Dermis blood vessel endothelial cell (primary cell): ENCODE measurements around the gene DCAF5. TPM values are rescaled to one million over a fixed set of nuclear protein-coding genes. Genes with fewer than 3 reads are reported as not detected.

Source experiments
- DNase-seq: peaks from one replicate; pipeline ENCODE4 v3.0.0; 2010
- total RNA-seq: library from RNA; depleted of rRNA; stranded (reverse); fragments of >200 nt; gene quantifications from 2 replicates; pipeline ENCODE4 v1.2.3, GENCODE V29; 2014

The DCAF5 gene
- total RNA-seq, 1 donor from 2014 or later, result 13.6 TPM

DNA sequence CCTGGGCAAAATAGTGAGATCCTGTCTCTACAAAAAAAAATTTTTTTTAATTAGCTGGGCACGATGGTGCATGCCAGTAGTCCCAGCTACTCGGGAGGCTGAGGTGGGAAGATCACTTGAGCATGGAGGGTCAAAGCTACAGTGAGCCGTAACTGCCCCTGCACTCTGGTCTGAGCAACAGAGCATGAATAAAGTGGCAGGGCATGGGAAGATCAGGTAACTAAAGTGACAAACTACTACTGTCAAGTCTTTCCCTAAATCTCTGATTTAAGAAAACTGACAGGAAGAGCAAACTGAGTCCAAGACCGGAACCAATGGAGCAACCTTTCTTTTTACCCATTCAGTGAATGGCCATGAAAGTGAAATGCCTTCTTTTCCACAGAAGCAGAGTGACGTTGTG, 10.8 kb downstream of the DCAF5 start:
- no peak for DNase-seq

DNA sequence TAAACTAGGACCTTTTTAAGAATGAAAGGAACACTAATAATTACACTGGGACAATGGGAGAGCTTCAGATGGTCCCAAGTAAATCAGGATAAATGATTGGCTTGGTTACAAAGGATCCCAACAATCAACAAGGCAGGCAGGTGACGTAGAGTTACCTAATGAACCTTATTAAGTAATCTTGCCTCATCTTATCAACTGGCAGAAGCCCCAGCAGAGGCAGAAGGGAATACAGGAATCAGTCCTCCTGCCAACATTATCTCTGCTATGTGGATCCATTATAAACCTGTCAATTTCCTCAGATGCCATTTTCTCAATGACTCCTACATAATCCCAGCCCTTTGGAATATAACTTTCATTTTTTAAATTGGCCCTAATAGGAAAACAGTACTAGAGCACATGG, 11.4 kb downstream of the DCAF5 start:
- no peak for DNase-seq

GRCh38 chr14:69139743-69140142, 13.2 kb downstream of the DCAF5 start:
- DNase-seq, result no peak

- DNase-seq, result peak; percentile 41
Observed at GRCh38 chr14:69137843-69138535, 14.9 kb downstream of the DCAF5 start.

DNA sequence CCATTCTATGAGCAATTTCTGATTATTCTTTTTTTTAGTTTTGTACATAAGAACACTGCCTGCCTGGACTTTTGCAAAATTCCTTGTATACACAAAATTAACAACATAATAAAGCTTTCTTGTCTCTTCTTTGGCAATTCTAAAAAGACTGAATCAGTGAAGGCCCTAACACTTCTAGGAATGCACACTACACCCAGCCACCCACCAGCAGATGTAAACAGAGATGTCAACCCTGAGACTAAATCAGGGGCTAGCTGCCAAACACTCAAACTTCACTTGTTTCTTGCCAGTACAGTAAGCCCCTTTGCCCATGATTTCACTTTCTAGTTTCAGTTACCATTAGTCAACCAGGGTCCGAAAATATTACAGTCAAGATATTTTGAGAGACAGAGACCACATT, 15.5 kb downstream of the DCAF5 start:
- DNase-seq, result no peak

- DNase-seq, result no peak
Observed at GRCh38 chr14:69135133-69135532, 17.8 kb downstream of the DCAF5 start.

GRCh38 chr14:69133206-69134125, 19.5 kb downstream of the DCAF5 start:
- peak; percentile 33 for DNase-seq

DNA sequence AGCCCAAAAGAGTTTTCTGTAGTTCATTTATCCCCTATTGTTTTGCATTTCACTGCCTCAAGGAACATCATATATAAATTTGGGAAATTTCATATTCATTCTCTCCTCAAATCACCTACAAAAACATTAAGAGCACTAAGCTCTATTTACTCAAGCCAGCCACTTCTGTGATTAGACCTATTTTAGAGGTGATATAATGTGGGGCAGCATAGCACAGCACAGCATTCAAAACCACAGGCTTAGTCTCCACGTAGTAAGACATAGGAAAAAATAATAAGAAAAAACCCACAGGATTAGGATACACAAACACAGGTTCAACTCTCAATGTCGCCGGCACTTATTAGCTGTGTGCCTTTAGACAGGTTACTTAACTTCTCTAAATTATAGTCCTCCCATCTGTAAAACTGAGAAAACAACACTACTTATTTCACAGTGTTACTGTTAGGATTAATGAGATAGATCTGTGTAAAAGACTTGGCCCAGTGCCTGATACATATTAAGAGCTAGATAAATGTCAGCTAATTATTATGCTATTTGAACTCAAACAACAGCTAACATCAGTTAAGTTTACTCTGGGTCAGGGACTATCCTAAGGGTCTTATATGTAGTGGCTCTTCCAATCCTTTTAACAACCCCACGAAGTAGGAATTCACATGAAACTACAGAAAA, 20.3 kb downstream of the DCAF5 start:
- no peak for DNase-seq

DNA sequence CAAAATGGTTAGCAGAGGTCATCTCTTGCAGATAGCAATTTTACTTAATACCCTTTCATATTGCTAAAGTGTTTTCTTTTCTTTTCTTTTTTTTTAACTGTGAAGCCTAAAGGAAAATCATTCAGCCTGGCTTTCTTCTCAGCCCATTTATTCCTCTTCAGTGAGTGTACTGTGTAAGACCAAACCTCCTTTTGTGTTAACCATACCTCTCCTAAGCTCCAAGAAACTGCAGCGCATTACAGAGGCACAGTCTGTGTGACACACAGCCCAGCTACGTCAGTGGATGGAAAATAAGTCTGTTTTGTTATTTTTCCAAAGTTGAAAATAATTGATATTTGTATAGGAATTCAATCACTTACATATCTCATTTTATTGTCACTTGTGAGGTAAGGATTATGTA, 21.7 kb downstream of the DCAF5 start:
- no peak for DNase-seq

DNA sequence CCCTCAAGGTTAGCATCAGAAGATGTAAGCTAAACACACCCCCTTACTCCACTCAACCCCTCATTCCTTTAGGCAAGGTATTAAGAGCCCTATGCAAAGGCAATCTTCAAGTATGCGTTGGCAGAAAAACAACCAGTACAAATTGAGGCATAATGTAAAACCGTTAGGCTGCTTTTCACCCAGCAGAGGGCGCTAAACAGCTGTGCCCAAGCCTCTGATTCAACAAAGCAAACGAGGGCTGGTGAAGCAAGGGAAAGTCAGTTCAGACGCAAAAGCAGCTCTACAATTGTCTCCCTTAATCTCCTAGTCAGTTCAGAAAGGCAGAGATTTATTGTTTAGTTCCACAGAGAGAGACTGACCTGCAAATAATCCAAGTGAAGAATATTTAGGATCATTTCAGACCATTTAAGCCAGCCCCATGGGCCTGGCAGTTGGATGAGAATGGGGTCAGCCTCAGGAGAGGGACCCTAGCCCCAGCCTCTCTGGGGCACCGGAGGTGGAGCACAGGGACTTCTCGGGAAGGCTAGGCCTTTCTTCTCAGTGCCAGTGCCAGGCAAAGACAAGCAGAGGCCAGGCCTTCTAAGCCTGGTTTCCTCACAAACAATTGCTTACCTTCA, 23.5 kb downstream of the DCAF5 start:
- peak; percentile 93 for DNase-seq

DNA sequence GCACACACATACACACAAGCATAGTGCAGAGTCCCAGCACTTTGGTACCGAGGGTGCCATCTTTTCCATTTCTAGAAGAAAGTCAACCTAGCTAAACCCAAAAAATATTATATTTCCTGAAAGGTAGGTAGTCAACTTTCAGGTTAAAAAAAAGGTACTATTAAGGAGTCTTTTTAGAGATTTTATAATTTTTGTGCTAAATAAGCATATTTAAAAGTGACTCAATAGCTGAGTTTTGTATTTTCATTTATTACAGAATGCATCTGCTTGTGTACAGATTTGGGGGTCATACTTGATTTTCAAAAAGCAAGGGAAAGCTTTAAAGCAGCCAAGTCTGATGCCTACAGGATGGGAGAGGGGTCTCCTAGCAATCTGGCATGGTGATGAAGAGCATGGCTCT, 34.6 kb downstream of the DCAF5 start:
- no peak for DNase-seq

DNA sequence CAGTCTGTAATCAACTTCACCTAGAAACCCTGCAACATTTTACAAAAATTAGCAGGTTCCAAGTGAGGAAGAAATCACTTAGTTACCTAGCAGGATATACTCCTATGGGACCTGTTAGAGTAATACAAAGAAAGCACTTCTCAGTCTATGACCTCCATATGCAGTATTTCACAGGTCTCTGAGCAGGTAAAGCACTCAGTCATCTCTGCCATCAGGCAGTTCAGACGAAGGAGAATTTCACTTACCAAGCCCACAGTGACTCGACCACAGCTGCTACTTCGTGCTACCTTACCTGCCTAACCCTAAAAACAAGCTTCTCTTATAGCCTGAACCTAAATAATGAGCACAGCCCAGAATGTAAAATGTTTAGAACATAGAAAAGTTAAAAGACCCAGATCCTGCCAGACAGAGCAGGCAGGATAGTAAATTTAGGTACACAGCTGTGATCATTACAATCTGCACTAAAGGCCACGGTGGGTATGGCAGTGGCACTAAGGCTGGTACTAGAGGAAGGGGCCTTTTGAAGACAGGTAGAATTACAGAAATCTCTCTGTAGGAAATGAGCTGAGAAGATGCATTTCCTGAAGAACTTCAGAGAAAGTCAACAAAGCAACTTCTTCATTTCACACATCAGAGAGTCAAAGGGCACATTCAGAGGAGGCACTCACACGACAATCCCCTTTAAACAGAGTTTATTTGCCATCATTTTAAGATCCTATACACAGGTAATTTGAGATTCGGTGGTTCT, 35.7 kb downstream of the DCAF5 start:
- no peak for DNase-seq

- no peak for DNase-seq
Observed at GRCh38 chr14:69115407-69116185, 37.3 kb downstream of the DCAF5 start.

- DNase-seq, result no peak
Observed at GRCh38 chr14:69114763-69115162, 38.2 kb downstream of the DCAF5 start.

DNA sequence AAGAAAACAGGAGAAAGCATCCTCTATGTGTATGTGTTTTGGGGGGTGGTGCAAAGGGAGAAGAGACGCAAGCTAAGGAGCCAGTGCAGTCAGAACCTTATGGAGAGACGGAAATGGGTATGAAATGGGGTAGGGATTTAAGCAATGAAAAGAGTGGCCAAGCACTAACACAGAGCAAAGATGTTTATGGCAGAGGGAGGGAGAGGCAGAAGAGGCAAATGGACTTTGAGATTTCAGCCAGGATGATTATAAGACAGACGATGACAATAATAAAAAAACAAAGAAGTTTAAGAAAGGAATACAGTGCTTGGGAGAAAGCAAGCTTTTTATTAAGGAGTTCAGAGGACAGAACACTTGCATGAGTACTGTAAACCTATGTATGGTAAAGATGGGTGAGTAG, 44.6 kb downstream of the DCAF5 start:
- DNase-seq, result no peak

DNA sequence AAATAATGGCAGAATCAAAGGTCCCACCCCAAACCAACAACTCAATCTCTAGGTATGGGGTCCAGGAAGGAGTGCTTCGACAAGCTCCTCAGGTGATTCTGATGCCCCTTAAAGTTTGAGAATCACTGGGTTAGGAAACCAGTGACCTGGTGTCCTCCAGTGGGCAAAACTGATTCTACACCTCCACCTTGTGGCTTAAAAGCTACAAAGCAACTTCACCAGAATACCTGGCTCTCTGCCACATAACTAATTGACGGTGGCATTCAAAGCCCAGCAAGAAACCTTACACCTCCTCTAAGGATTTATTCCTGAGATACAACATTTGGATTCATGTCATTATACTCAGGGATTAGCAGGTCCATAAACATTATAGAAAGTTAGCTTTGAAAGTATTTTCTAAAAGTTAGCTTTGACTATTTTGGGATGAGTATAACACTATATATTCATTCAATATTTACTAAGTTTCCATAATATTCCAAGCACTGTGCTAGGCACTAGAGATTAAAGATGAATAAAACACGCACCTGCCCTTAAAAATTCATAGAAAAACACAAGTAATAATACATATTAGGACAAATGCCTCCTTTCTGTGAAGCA, 45.4 kb downstream of the DCAF5 start:
- peak; percentile 86 for DNase-seq

GRCh38 chr14:69106451-69106850, 46.5 kb downstream of the DCAF5 start:
- no peak for DNase-seq

DNA sequence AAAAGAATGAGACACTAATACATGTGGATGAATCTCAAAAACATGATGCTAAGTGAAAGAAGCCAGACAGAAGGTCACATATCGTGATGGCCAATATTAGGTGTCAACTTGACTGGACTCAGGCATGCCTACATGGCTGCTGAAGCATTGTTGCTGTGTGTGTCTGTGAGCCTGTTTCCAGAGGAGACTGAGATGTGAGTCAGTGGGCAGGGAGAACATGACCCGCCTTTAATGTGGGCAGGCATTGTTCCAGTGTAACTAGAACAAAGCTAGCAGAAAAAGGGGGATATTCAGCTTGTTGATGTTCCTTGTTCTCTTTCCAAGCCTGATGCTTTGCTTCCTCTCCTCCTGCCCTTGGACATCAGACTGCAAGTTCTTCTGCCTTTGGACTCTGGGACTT, 47.6 kb downstream of the DCAF5 start:
- DNase-seq, result peak; percentile 84

DNA sequence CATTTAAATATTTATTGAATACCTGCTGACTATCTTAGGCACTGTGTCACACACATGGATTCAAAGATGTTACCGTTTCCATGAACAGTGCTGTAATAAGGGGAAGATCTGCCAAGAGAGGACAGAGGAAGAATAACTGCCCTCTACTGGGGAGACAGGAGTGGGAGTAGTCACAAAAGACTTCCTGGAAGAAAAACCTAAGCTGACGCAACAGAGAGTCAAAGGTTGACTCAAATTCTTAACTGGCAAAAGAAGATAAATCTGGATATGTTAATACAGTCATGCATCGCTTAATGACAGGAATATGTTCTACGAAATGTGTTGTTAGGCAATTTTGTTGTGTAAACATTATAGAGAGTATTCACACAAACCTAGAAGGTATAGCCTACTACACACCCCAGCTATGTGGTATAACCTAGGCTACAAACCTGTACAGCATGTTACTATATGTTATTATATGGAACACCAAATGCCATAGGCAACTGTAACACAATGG, 51.5 kb downstream of the DCAF5 start:
- peak; percentile 85 for DNase-seq

- DNase-seq, result no peak
Observed at GRCh38 chr14:69097974-69098373, 54.9 kb downstream of the DCAF5 start.
